ENCODE data around the gene BTNL9.

BTNL9 gene

GRCh38 chr5:181059297-181060230 is 19.5 kb downstream of the BTNL9 start:
- no peaks in the 10 kb centered on the region for H3K9me3 ChIP-seq (ENCODE audit: control insufficient read depth, insufficient read depth, low read length)
- no peaks in the 10 kb centered on the region for H3K27me3 ChIP-seq (ENCODE audit: control insufficient read depth, low read length)
- H3K4me3 ChIP-seq (ENCODE audit: low read length), result no peak overlapping the region
- H3F3A ChIP-seq (ENCODE audit: control insufficient read depth, insufficient read depth), result peaks cover 9% of the 10 kb centered on the region
- H3K27ac ChIP-seq (ENCODE audit: low read depth, low read length), result no peak overlapping the region
- H3K79me2 ChIP-seq (ENCODE audit: control insufficient read depth, low read length), result peaks cover 27% of the 10 kb centered on the region
- TF ChIP-seq EZH2phosphoT487 (IDR thresholded peaks at IDR 0.05; ENCODE audit: borderline replicate concordance, low read length), result no peak
- no peak for TF ChIP-seq CTCF (IDR thresholded peaks at IDR 0.05; ENCODE audit: low read depth, low read length, poor library complexity, severe bottlenecking)
- no peak overlapping the region for H3K4me2 ChIP-seq (ENCODE audit: low read length)
- H3K4me1 ChIP-seq (ENCODE audit: control insufficient read depth, low read length), result peaks cover 29% of the 10 kb centered on the region
- peaks cover 49% of the 10 kb centered on the region for H3K36me3 ChIP-seq (ENCODE audit: control insufficient read depth, low read length)
- no peaks in the 10 kb centered on the region; the same call in 1 of the 2 replicates for H4K20me1 ChIP-seq (ENCODE audit: control insufficient read depth, insufficient read depth, low read depth, low read length)
- no peaks in the 10 kb centered on the region for H3K9me2 ChIP-seq (replicated peaks; ENCODE audit: control insufficient read depth, low read length)

DNA sequence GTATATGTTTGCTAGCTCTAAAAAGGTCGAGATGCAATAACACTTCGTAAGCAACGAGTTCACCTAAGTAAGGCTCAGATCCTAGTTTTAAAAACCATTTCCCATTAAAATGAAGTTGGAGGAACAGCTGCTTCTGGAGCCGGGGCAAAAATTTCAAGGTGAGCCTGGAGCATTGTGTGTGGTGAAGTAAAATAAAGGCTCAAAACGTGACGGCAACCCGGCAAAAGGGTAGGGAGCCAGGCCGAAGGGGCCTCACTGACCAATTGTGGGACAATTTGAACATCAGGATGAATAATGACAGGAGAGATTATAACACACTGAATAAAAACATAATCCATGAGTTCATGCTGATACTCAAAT is 20.1 kb downstream of the BTNL9 start:
- Histone ChIP-seq H3K79me2 (ENCODE audit: control insufficient read depth, low read length) (peaks cover 20% of the 10 kb centered on the region), H3K4me3 (ENCODE audit: low read length) (no peak overlapping the region), H4K20me1 (ENCODE audit: control insufficient read depth, insufficient read depth, low read depth, low read length) (no peaks in the 10 kb centered on the region; the same call in 1 of the 2 replicates), H3K9me3 (ENCODE audit: control insufficient read depth, insufficient read depth, low read length) (no peaks in the 10 kb centered on the region), H3K4me1 (ENCODE audit: control insufficient read depth, low read length) (peaks cover 29% of the 10 kb centered on the region), H3K27ac (ENCODE audit: low read depth, low read length) (no peak overlapping the region), H3K4me2 (ENCODE audit: low read length) (no peak overlapping the region), H3K36me3 (ENCODE audit: control insufficient read depth, low read length) (peaks cover 43% of the 10 kb centered on the region), H3F3A (ENCODE audit: control insufficient read depth, insufficient read depth) (peaks cover 9% of the 10 kb centered on the region), H3K9me2 (replicated peaks; ENCODE audit: control insufficient read depth, low read length) (no peaks in the 10 kb centered on the region), H3K27me3 (ENCODE audit: control insufficient read depth, low read length) (no peaks in the 10 kb centered on the region)
- TF ChIP-seq EZH2phosphoT487 (IDR thresholded peaks at IDR 0.05; ENCODE audit: borderline replicate concordance, low read length), result no peak
- no peak for TF ChIP-seq CTCF (IDR thresholded peaks at IDR 0.05; ENCODE audit: low read depth, low read length, poor library complexity, severe bottlenecking)

DNA sequence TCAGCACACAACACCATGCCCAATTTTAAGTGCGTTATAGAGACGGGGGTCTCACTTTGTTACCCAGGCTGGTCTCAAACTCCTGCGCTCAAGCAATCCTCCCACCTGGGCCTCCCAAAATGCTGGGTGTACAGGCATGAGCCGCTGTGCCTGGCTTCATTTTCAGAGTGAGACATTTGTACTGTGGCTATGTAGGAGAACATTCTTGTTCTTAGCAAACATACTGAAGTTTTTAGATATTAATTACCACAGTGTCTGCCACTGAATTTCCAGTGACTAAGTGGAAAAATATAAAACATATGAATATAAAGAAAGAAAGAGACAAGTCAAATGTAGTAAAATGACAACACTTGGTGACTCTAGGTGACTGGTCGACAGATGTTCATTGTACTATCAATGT is 20.9 kb downstream of the BTNL9 start:
- H4K20me1 ChIP-seq (ENCODE audit: control insufficient read depth, insufficient read depth, low read depth, low read length), result no peaks in the 10 kb centered on the region; the same call in 1 of the 2 replicates

More for the DNA sequence above, 20.9 kb downstream of the BTNL9 start:
- peaks cover 29% of the 10 kb centered on the region for H3K4me1 ChIP-seq (ENCODE audit: control insufficient read depth, low read length)
- no peak overlapping the region for H3K27ac ChIP-seq (ENCODE audit: low read depth, low read length)
- H3F3A ChIP-seq (ENCODE audit: control insufficient read depth, insufficient read depth), result peaks cover 9% of the 10 kb centered on the region
- no peaks in the 10 kb centered on the region for H3K9me2 ChIP-seq (replicated peaks; ENCODE audit: control insufficient read depth, low read length)
- H3K79me2 ChIP-seq (ENCODE audit: control insufficient read depth, low read length), result peaks cover 13% of the 10 kb centered on the region
- H3K4me3 ChIP-seq (ENCODE audit: low read length), result no peak overlapping the region
- no peaks in the 10 kb centered on the region for H3K27me3 ChIP-seq (ENCODE audit: control insufficient read depth, low read length)
- TF ChIP-seq CTCF (IDR thresholded peaks at IDR 0.05; ENCODE audit: low read depth, low read length, poor library complexity, severe bottlenecking) (no peak), EZH2phosphoT487 (IDR thresholded peaks at IDR 0.05; ENCODE audit: borderline replicate concordance, low read length) (no peak)
- H3K4me2 ChIP-seq (ENCODE audit: low read length), result no peak overlapping the region
- H3K9me3 ChIP-seq (ENCODE audit: control insufficient read depth, insufficient read depth, low read length), result no peaks in the 10 kb centered on the region
- peaks cover 36% of the 10 kb centered on the region for H3K36me3 ChIP-seq (ENCODE audit: control insufficient read depth, low read length)

Measured in DOHH2 (cell line).